Measurements from ENCODE around the gene CEMIP.

CEMIP gene

GRCh38 chr15:80840182-80841130, 61.3 kb downstream of the CEMIP start:
- H3K27ac ChIP-seq (ENCODE audit: low read depth, low read length) = no peak overlapping the region
- no peak overlapping the region for H2AFZ ChIP-seq (ENCODE audit: low read depth, low read length, severe bottlenecking)
- no peaks in the 10 kb centered on the region for H3K9me3 ChIP-seq (ENCODE audit: insufficient read depth, low read length)
- no peaks in the 10 kb centered on the region for H3K9me2 ChIP-seq (replicated peaks; ENCODE audit: insufficient read depth, low read length)
- H4K20me1 ChIP-seq (ENCODE audit: low read depth, low read length) = no peaks in the 10 kb centered on the region
- H3K79me2 ChIP-seq (ENCODE audit: insufficient read depth, low read length) = no peaks in the 10 kb centered on the region
- H3K27me3 ChIP-seq (ENCODE audit: low read length) = no peaks in the 10 kb centered on the region
- no peak overlapping the region for H3K9ac ChIP-seq (ENCODE audit: low read length)
- TF ChIP-seq, protein P1, sequence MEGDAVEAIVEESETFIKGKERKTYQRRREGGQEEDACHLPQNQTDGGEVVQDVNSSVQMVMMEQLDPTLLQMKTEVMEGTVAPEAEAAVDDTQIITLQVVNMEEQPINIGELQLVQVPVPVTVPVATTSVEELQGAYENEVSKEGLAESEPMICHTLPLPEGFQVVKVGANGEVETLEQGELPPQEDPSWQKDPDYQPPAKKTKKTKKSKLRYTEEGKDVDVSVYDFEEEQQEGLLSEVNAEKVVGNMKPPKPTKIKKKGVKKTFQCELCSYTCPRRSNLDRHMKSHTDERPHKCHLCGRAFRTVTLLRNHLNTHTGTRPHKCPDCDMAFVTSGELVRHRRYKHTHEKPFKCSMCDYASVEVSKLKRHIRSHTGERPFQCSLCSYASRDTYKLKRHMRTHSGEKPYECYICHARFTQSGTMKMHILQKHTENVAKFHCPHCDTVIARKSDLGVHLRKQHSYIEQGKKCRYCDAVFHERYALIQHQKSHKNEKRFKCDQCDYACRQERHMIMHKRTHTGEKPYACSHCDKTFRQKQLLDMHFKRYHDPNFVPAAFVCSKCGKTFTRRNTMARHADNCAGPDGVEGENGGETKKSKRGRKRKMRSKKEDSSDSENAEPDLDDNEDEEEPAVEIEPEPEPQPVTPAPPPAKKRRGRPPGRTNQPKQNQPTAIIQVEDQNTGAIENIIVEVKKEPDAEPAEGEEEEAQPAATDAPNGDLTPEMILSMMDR (IDR thresholded peaks at IDR 0.05; ENCODE audit: insufficient read depth, low read length, poor library complexity, severe bottlenecking) = no peak
- TF ChIP-seq EZH2phosphoT487 (conservative IDR thresholded peaks at IDR 0.05; ENCODE audit: low read length) = no peak
- no peak overlapping the region for H3K4me2 ChIP-seq (ENCODE audit: low read depth, low read length, poor library complexity, severe bottlenecking)
- H3F3A ChIP-seq (ENCODE audit: insufficient read depth) = no peaks in the 10 kb centered on the region
- no peaks in the 10 kb centered on the region for H3K36me3 ChIP-seq (ENCODE audit: low read length)
- no peak overlapping the region for H3K4me3 ChIP-seq (ENCODE audit: insufficient read depth, low read length, poor library complexity, severe bottlenecking)

- H3K4me3 ChIP-seq (ENCODE audit: insufficient read depth, low read length, poor library complexity, severe bottlenecking) = no peak overlapping the region
- no peaks in the 10 kb centered on the region for H3K36me3 ChIP-seq (ENCODE audit: low read length)
- H3F3A ChIP-seq (ENCODE audit: insufficient read depth) = no peaks in the 10 kb centered on the region
- TF ChIP-seq, protein P1 (IDR thresholded peaks at IDR 0.05; ENCODE audit: insufficient read depth, low read length, poor library complexity, severe bottlenecking) = no peak
- no peak for TF ChIP-seq EZH2phosphoT487 (conservative IDR thresholded peaks at IDR 0.05; ENCODE audit: low read length)
- H3K9me2 ChIP-seq (replicated peaks; ENCODE audit: insufficient read depth, low read length) = no peaks in the 10 kb centered on the region
- no peak overlapping the region for H3K27ac ChIP-seq (ENCODE audit: low read depth, low read length)
- H3K27me3 ChIP-seq (ENCODE audit: low read length) = no peaks in the 10 kb centered on the region
- no peaks in the 10 kb centered on the region for H3K9me3 ChIP-seq (ENCODE audit: insufficient read depth, low read length)
- H3K4me2 ChIP-seq (ENCODE audit: low read depth, low read length, poor library complexity, severe bottlenecking) = no peak overlapping the region
- H4K20me1 ChIP-seq (ENCODE audit: low read depth, low read length) = no peaks in the 10 kb centered on the region
- no peaks in the 10 kb centered on the region for H3K79me2 ChIP-seq (ENCODE audit: insufficient read depth, low read length)
- no peak overlapping the region for H3K9ac ChIP-seq (ENCODE audit: low read length)
- no peak overlapping the region for H2AFZ ChIP-seq (ENCODE audit: low read depth, low read length, severe bottlenecking)
Observed at GRCh38 chr15:80841541-80841940, 62.4 kb downstream of the CEMIP start.

DNA sequence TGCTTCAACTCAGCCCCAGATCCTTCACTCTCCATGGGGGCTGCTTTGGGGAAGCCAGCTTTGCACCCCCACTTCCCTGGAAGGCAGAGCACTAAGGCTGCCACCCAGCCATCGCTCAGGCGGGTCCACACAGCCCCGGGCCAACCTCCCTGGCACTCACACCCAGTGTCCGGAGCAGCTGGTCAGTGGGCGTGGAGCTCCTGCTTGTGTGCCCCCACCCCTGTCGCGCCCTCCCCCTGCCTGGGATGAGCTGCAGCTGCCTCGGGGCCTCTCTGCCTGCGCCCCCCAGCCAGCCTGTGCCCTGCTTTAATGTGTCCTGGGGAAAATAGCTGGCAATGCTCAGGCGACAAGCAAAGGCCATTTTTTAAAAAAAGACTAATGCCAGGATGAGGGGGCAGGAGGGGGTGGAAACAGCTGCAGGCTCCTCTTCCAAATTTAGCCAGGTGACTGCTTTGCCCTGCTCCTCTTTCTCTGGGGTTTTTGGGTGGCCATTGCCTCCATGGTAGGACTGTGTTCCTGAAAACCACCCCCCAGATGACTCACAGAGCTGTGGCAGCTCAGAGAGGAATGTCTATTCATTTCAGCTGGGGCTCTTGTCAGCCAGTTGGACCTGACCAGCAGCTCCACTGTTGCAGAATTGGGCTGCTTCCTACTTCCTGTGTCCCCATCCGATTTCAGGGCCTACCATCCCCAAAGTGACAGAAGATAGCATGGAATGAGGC, 65.0 kb downstream of the CEMIP start:
- Histone ChIP-seq H3K4me2 (ENCODE audit: low read depth, low read length, poor library complexity, severe bottlenecking) (no peak overlapping the region), H3K36me3 (ENCODE audit: low read length) (no peaks in the 10 kb centered on the region), H3K27ac (ENCODE audit: low read depth, low read length) (no peak overlapping the region), H2AFZ (ENCODE audit: low read depth, low read length, severe bottlenecking) (no peak overlapping the region), H3K79me2 (ENCODE audit: insufficient read depth, low read length) (no peaks in the 10 kb centered on the region), H3K9ac (ENCODE audit: low read length) (no peak overlapping the region), H3K4me3 (ENCODE audit: insufficient read depth, low read length, poor library complexity, severe bottlenecking) (no peak overlapping the region), H3F3A (ENCODE audit: insufficient read depth) (no peaks in the 10 kb centered on the region), H3K9me3 (ENCODE audit: insufficient read depth, low read length) (no peaks in the 10 kb centered on the region), H3K9me2 (replicated peaks; ENCODE audit: insufficient read depth, low read length) (no peaks in the 10 kb centered on the region), H4K20me1 (ENCODE audit: low read depth, low read length) (no peaks in the 10 kb centered on the region), H3K27me3 (ENCODE audit: low read length) (no peaks in the 10 kb centered on the region)
- TF ChIP-seq, protein P1 (IDR thresholded peaks at IDR 0.05; ENCODE audit: insufficient read depth, low read length, poor library complexity, severe bottlenecking) = no peak
- no peak for TF ChIP-seq EZH2phosphoT487 (conservative IDR thresholded peaks at IDR 0.05; ENCODE audit: low read length)

All from SU-DHL-6 (cell line).